22Rv1 (cell line): Measurements from ENCODE around the gene DHCR24.
A peak's percentile ranks its signal among the peaks of the same experiment; 100 is the strongest.

Experiments used
- H3K27ac ChIP-seq: fragments of 450-650 bp; 2 replicates; pipeline ENCODE4 v1.5.1; 2017
- CTCF ChIP-seq: fragments of 450-650 bp; IDR thresholded peaks from 2 replicates; pipeline ENCODE4 v1.5.1; 2017; ENCODE audit warnings: mild to moderate bottlenecking
- ZFX ChIP-seq: fragments of 450-650 bp; IDR thresholded peaks from 2 replicates; pipeline ENCODE4 v1.6.1; 2017; ENCODE audit warnings: antibody characterized with exemption, borderline replicate concordance

DHCR24 gene

GRCh38 chr1:54813485-54814125, 73.4 kb downstream of the DHCR24 start:
- no peak overlapping the region for H3K27ac ChIP-seq
- TF ChIP-seq ZFX (no peak), CTCF (no peak)

- TF ChIP-seq ZFX (no peak), CTCF (no peak)
- H3K27ac ChIP-seq = no peak overlapping the region
Observed at GRCh38 chr1:54812801-54813484, 74.1 kb downstream of the DHCR24 start.

GRCh38 chr1:54811739-54812655, 75.0 kb downstream of the DHCR24 start:
- TF ChIP-seq ZFX (no peak), CTCF (no peak)
- no peak overlapping the region for H3K27ac ChIP-seq

GRCh38 chr1:54811066-54811465, 75.9 kb downstream of the DHCR24 start:
- no peak overlapping the region for H3K27ac ChIP-seq
- TF ChIP-seq ZFX = no peak
- no peak for TF ChIP-seq CTCF

GRCh38 chr1:54810153-54810942, 76.6 kb downstream of the DHCR24 start:
- H3K27ac ChIP-seq = no peak overlapping the region
- peak; percentile 85 for TF ChIP-seq CTCF
- TF ChIP-seq ZFX = no peak

- no peak overlapping the region for H3K27ac ChIP-seq
- TF ChIP-seq CTCF (no peak), ZFX (no peak)
Observed at GRCh38 chr1:54809496-54810074, 77.4 kb downstream of the DHCR24 start.
